Activated gamma-delta T cell treated with Interleukin-2 at 50 U/mL for 16 hours (primary cell): ENCODE results near the gene DDX23.

ENCODE experiments used
- DNase-seq: peaks from one replicate; pipeline ENCODE4 v3.0.0-alpha.2; 2020

The DDX23 gene

GRCh38 chr12:48794870-48795269 is 57.1 kb downstream of the DDX23 start:
- DNase-seq = no peak

GRCh38 chr12:48793696-48794095 is 58.3 kb downstream of the DDX23 start:
- DNase-seq = no peak

DNA sequence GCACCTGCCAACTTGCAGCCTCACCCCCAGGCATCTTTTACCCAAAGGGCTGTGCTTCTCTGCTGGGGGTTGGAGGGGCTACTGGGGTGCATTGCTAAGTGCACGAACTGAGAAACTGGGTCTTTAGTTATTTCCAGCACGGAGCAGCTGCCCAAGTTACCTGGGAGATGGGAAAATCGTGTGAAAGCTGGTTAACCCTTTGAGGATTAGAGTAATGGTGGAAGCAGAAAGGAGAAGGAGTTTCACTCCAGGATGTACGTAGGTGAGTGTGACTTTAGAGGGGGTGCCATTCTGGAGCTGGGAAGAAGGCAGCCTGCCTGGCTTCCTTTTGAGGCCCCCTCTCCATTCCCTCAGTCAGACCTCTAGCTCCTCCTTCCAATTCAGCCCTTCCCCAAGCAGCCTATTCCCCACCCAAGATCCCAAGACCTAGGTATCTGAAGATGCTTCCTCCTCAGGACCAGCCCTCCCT is 62.1 kb downstream of the DDX23 start:
- DNase-seq = no peak

GRCh38 chr12:48788854-48789775 is 62.8 kb downstream of the DDX23 start, which contains the start of gene ADCY6:
ADCY6 (minus strand) TSS chr12:48789089; CDS start chr12:48783434, 5,655 bp downstream.
- DNase-seq = no peak

DNA sequence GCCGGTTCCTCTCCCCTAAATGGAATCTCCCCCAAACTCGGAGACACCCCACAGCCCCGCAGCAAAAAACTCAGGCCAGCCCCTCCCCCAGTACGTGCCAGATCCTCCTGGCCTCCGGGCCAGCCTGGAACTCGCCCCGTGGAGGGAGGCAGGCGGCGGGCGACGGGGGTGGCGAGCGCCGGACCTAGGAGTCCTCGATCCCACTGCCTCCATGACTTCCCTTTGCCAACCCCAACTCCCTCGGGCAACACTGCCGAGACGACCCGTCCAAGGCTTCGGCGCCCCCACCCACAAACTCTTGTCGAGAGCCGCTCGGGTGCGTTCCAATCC is 63.5 kb downstream of the DDX23 start:
- DNase-seq = no peak

GRCh38 chr12:48787791-48788523 is 64.0 kb downstream of the DDX23 start:
- no peak for DNase-seq

DNA sequence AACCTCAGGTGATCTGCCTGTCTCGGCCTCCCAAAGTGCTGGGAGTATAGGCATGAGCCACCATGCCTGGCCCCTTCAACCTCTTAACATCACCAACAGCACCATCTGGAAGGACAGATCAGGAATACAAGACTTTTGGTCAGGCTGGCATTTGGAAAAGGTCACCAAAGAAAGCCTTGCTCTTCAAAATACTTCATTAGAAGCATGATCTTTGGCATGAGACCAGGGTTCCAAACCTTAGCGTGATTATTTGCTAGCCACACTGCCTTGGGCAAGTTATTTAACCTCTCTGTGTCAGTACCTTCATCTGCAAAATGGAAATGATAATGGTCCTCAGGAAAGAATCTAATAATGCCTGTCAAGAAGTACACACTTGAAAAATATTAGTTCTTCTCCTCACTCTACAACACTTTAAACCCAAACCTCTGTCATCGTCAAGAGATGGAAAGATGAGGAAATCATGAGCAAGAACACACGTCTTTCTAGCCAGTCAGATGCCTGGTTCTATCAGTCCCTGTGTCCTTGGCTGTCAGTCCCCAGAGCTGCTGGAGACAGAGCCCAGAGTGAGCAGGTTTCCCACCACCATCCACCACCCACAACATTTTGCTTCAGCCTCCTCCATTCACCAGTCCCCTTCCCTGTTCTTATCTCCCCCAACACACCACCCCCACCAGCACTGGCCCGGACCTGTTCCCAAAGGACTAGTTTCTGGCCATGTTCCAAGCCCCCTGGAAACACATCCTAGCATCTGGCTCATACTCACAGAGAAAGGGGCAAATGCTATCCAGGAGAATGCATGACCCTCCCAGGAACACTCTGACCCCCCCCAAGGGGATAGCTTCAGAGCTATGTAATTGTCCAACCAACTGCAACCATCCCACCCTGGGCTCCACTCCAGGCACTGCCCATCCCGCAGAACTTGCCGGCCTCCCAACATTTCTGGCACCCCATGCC is 65.1 kb downstream of the DDX23 start:
- no peak for DNase-seq

- DNase-seq = no peak
Observed at GRCh38 chr12:48783432-48783831, 68.5 kb downstream of the DDX23 start.

- DNase-seq = no peak
Observed at GRCh38 chr12:48782457-48783395, 69.2 kb downstream of the DDX23 start.

- no peak for DNase-seq
Observed at GRCh38 chr12:48781750-48782456, 70.1 kb downstream of the DDX23 start.

GRCh38 chr12:48780381-48781025 is 71.5 kb downstream of the DDX23 start:
- no peak for DNase-seq

- DNase-seq = no peak
Observed at GRCh38 chr12:48779869-48780268, 72.1 kb downstream of the DDX23 start.
